HCT116 (cell line): Measurements from ENCODE around the gene CFAP45. TPM values are rescaled to one million over a fixed set of nuclear protein-coding genes. Genes with fewer than 3 reads are reported as not detected.

Experiments
- ATAC-seq: fragments of 200-7000 bp; cut with Tn5 transposase; 2 replicates; pipeline ENCODE4 v1.9.1; 2020; ENCODE audit warnings: mild to moderate bottlenecking, moderate library complexity
- BruUV-seq: library from RNA; stranded (reverse); fragments of 400-500 nt; replicated peaks from 2 replicates; lab custom pipeline; 2021; lab: Mats Ljungman, UMichigan
- CTCF ChIA-PET: fragments of 300-600 bp; sonication (Branson Sonifier 250); formaldehyde crosslinking; loops from one replicate; lab custom pipeline; 2021; ENCODE audit warnings: antibody characterized with exemption; lab: Charles Lee
- POLR2A ChIA-PET: fragments of 300-600, 350-600 bp; sonication (Branson Sonifier 250); formaldehyde crosslinking; loops from one replicate; lab custom pipeline; 2021; ENCODE audit warnings: antibody characterized with exemption; lab: Charles Lee
- RAD21 ChIA-PET, 2 experiments: fragments of 300-600 bp; sonication (Branson Sonifier 250); formaldehyde crosslinking; loops; one replicate each; lab custom pipeline; 2023; ENCODE audit warnings: low total read pairs in 2 of 2; ENCODE audit not compliant: uncharacterized antibody in 2 of 2, unreplicated experiment in 2 of 2, low non-redundant PET in 1 of 2; lab: Charles Lee
- DNase-seq: peaks from one replicate; pipeline ENCODE4 v3.0.0-alpha.2; 2010; ENCODE audit warnings: low read depth, low spot score
- H2AFZ ChIP-seq: fragments of 200-600 bp; shearing (Covaris generic), sonication (generic); 2 replicates; pipeline ENCODE4 v1.6.1; 2017; ENCODE audit warnings: low read depth, mixed run types, mixed read lengths, antibody characterized with exemption, low read length; ENCODE audit not compliant: poor library complexity, severe bottlenecking
- H3K27ac ChIP-seq: 2 replicates; pipeline ENCODE4 v1.5.1; 2012; ENCODE audit warnings: low read depth, low read length
- H3K27me3 ChIP-seq: fragments of 200-600 bp; sonication (generic); 2 replicates; pipeline ENCODE4 v1.6.1; 2016; ENCODE audit warnings: mixed run types, low read length, mixed read lengths; ENCODE audit not compliant: insufficient read depth
- H3K36me3 ChIP-seq, 2 experiments: fragments of 200-500 bp in 1 of 2; fragments of 200-600 bp in 1 of 2; sonication (Bioruptor generic) in 1 of 2; sonication (generic) in 1 of 2; 2 replicates each; pipeline versions ENCODE4 v1.5.1 to v1.6.1; 2014 to 2016; ENCODE audit warnings: low read length in 2 of 2, inconsistent platforms in 1 of 2, mixed read lengths in 1 of 2, mixed run types in 1 of 2; ENCODE audit not compliant: insufficient read depth in 2 of 2, control insufficient read depth in 1 of 2
- H3K4me1 ChIP-seq, 2 experiments: fragments of 200-600 bp in 1 of 2; sonication (generic) in 1 of 2; 2 replicates each; pipeline versions ENCODE4 v1.5.1 to v1.6.1; 2012 to 2017; ENCODE audit warnings: low read length in 2 of 2, inconsistent platforms in 1 of 2, mild to moderate bottlenecking in 1 of 2, mixed read lengths in 1 of 2, mixed run types in 1 of 2, moderate library complexity in 1 of 2; ENCODE audit not compliant: insufficient read depth in 2 of 2, control insufficient read depth in 1 of 2
- H3K4me2 ChIP-seq: fragments of 200-600 bp; sonication (generic); 2 replicates; pipeline ENCODE4 v1.6.1; 2017; ENCODE audit warnings: mixed run types, low read length, mixed read lengths
- H3K4me3 ChIP-seq, 2 experiments: fragments of 200-600 bp in 1 of 2; sonication (generic) in 1 of 2; replicated peaks in 1 of 2; 2 replicates each; pipeline ENCODE4 v1.5.1; 2011 to 2016; ENCODE audit warnings: low read length in 2 of 2, control low read depth in 1 of 2, low read depth in 1 of 2, mild to moderate bottlenecking in 1 of 2, mixed read lengths in 1 of 2, mixed run types in 1 of 2
- H3K79me2 ChIP-seq: fragments of 200-600 bp; sonication (generic); 2 replicates; pipeline ENCODE4 v1.6.1; 2017; ENCODE audit warnings: mild to moderate bottlenecking, mixed run types, low read length, moderate library complexity, mixed read lengths; ENCODE audit not compliant: insufficient read depth
- H3K9ac ChIP-seq: fragments of 200-600 bp; sonication (generic); 2 replicates; pipeline ENCODE4 v1.6.1; 2016; ENCODE audit warnings: low read length, mixed read lengths
- H3K9me2 ChIP-seq: fragments of 200-600 bp; sonication (generic), shearing (Covaris generic); 2 replicates; pipeline ENCODE4 v1.6.1; 2017; ENCODE audit warnings: mixed run types, mild to moderate bottlenecking, moderate library complexity; ENCODE audit not compliant: insufficient read depth
- H3K9me3 ChIP-seq, 2 experiments: fragments of 200-500 bp in 1 of 2; fragments of 200-600 bp in 1 of 2; sonication (Bioruptor generic) in 1 of 2; sonication (generic) in 1 of 2; 2 replicates each; pipeline ENCODE4 v1.6.1; 2014 to 2017; ENCODE audit warnings: low read length in 2 of 2, mixed read lengths in 2 of 2, inconsistent platforms in 1 of 2, low read depth in 1 of 2, mild to moderate bottlenecking in 1 of 2, mixed run types in 1 of 2, moderate library complexity in 1 of 2; ENCODE audit not compliant: control insufficient read depth in 1 of 2, insufficient read depth in 1 of 2
- H4K20me1 ChIP-seq: fragments of 200-600 bp; sonication (generic), shearing (Covaris generic); 2 replicates; pipeline ENCODE4 v1.6.1; 2017; ENCODE audit warnings: mixed run types, mild to moderate bottlenecking, moderate library complexity; ENCODE audit not compliant: insufficient read depth
- CBX3 ChIP-seq: IDR thresholded peaks from 2 replicates; pipeline ENCODE4 v1.6.1; 2012; ENCODE audit warnings: low read depth
- CEBPB ChIP-seq: IDR thresholded peaks from 2 replicates; pipeline ENCODE4 v1.6.1; 2012; ENCODE audit warnings: low read depth
- EGR1 ChIP-seq: IDR thresholded peaks from 2 replicates; pipeline ENCODE4 v1.6.1; 2012; ENCODE audit warnings: low read depth
- ELF1 ChIP-seq: IDR thresholded peaks from 2 replicates; pipeline ENCODE4 v1.6.1; 2012; ENCODE audit warnings: low read depth, borderline replicate concordance
- EZH2 ChIP-seq: fragments of 200-600 bp; sonication (generic); IDR thresholded peaks from 2 replicates; pipeline ENCODE4 v1.6.1; 2017; ENCODE audit warnings: antibody characterized with exemption, mixed run types
- EZH2phosphoT487 ChIP-seq: fragments of 200-600 bp; IDR thresholded peaks from 2 replicates; pipeline ENCODE4 v1.6.1; 2018; ENCODE audit warnings: antibody characterized with exemption, borderline replicate concordance
- FOSL1 ChIP-seq: IDR thresholded peaks from 2 replicates; pipeline ENCODE4 v1.6.1; 2012; ENCODE audit warnings: low read depth
- POLR2A ChIP-seq: IDR thresholded peaks from 2 replicates; pipeline ENCODE4 v1.7.0; 2011; ENCODE audit warnings: borderline replicate concordance; ENCODE audit not compliant: insufficient read depth, insufficient read length; ENCODE audit errors: extremely low read depth
- POLR2AphosphoS5 ChIP-seq: IDR thresholded peaks from 2 replicates; pipeline ENCODE4 v1.6.1; 2011; ENCODE audit warnings: mild to moderate bottlenecking, low read depth, low read length, moderate library complexity
- REST ChIP-seq: IDR thresholded peaks from 2 replicates; pipeline ENCODE4 v1.6.1; 2012; ENCODE audit warnings: low read depth
- SIN3A ChIP-seq: IDR thresholded peaks from 2 replicates; pipeline ENCODE4 v1.6.1; 2012; ENCODE audit warnings: low read depth
- SP1 ChIP-seq: IDR thresholded peaks from 2 replicates; pipeline ENCODE4 v1.6.1; 2012; ENCODE audit warnings: low read depth
- SRF ChIP-seq: IDR thresholded peaks from 2 replicates; pipeline ENCODE4 v1.6.1; 2012; ENCODE audit warnings: low read depth
- TCF7L2 ChIP-seq: IDR thresholded peaks from 2 replicates; pipeline ENCODE4 v1.7.0; 2011; ENCODE audit warnings: borderline replicate concordance, inconsistent platforms; ENCODE audit not compliant: insufficient read depth, insufficient read length; ENCODE audit errors: extremely low read depth
- YY1 ChIP-seq: IDR thresholded peaks from 2 replicates; pipeline ENCODE4 v1.6.1; 2011; ENCODE audit warnings: low read length, low read depth, moderate library complexity, mild to moderate bottlenecking; ENCODE audit not compliant: insufficient replicate concordance; ENCODE audit errors: extremely low read depth
- ZBTB33 ChIP-seq: IDR thresholded peaks from 2 replicates; pipeline ENCODE4 v1.6.1; 2011; ENCODE audit warnings: mild to moderate bottlenecking, low read length, moderate library complexity; ENCODE audit not compliant: insufficient replicate concordance; ENCODE audit errors: extremely low read depth
- ZFX ChIP-seq: fragments of 450-650 bp; IDR thresholded peaks from 2 replicates; pipeline ENCODE4 v1.6.1; 2017
- ZNF274 ChIP-seq: fragments of 200-500 bp; sonication (Bioruptor generic); IDR thresholded peaks from 2 replicates; pipeline ENCODE4 v1.6.1; 2014; ENCODE audit warnings: mild to moderate bottlenecking, low read depth, low read length, inconsistent platforms
- intact Hi-C: fragments of 100-400 bp; cut with micrococcal nuclease; formaldehyde crosslinking; loops from 2 replicates; pipeline ENCODE4 v1.10.0; 2022
- total RNA-seq: library from RNA; stranded (reverse); gene quantifications from one replicate; pipeline ENCODE4 v1.2.1, GENCODE V29; 2021; ENCODE audit not compliant: unreplicated experiment
- TF ChIP-seq, protein P1 (sequence below): IDR thresholded peaks from 2 replicates; pipeline ENCODE4 v1.6.1; 2012

Gene CFAP45
- total RNA-seq, 1 experiment from 2014 or later: 0.59 TPM

GRCh38 chr1:159889202-159889601 lies 10.8 kb downstream of the CFAP45 start:
- Histone ChIP-seq H3K9me3 (no peaks in the 10 kb centered on the region), H3K36me3 (no peaks in the 10 kb centered on the region), H3K9ac (no peak overlapping the region), H3K9me2 (no peaks in the 10 kb centered on the region), H3K27ac (peak overlapping the region; percentile 48; the same call in 1 of the 2 replicates), H2AFZ (no peak overlapping the region), H4K20me1 (no peaks in the 10 kb centered on the region), H3K79me2 (no peaks in the 10 kb centered on the region), H3K27me3 (no peaks in the 10 kb centered on the region; the same call in 1 of the 2 replicates), H3K4me1 (peaks cover 11 to 23% of the 10 kb centered on the region in 2 experiments; a peak in 3 of 4 replicates), H3K4me2 (peak overlapping the region; percentile 61), H3K4me3 (no peak overlapping the region)
- ATAC-seq (no peak), DNase-seq (no peak)
- TF ChIP-seq SIN3A (no peak), ZNF274 (no peak), SP1 (no peak), CBX3 (no peak), YY1 (no peak), CEBPB (no peak), ZFX (no peak), TCF7L2 (no peak), FOSL1 (no peak), ELF1 (no peak), POLR2A (no peak), EZH2 (no peak), EGR1 (no peak), POLR2AphosphoS5 (no peak), SRF (no peak), EZH2phosphoT487 (no peak), REST (no peak), ZBTB33 (no peak)
- TF ChIP-seq, protein P1, sequence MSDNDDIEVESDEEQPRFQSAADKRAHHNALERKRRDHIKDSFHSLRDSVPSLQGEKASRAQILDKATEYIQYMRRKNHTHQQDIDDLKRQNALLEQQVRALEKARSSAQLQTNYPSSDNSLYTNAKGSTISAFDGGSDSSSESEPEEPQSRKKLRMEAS: no peak
- ChIA-PET POLR2A (interaction anchor here (0.7 to 4.5 kb wide), 3 partner anchors 20 to 508 kb away, joined by 4 to 35 read pairs (median 5); no protein-coding TSS in a partner anchor), CTCF (interaction anchor here (0.7 to 8.5 kb wide), 8 partner anchors 53 to 757 kb away, joined by 4 to 249 read pairs (median 11); partner anchors contain the start of genes DUSP23 and FCRL6), RAD21 (interaction anchor here (2.5 to 4.5 kb wide), 3 partner anchors 90 to 108 kb away, joined by 15 to 38 read pairs (median 17); partner anchors contain the start of gene DUSP23 (in 1 of the 2))
- no TSS peak for BruUV-seq
- intact Hi-C loops: no loop called here
